ENCODE results near the gene LSMEM2.
A peak's percentile ranks its signal among the peaks of the same experiment; 100 is the strongest.

LSMEM2 gene

GRCh38 chr3:50286322-50287227, 7.7 kb downstream of the LSMEM2 start:
- CTCF ChIA-PET = no interaction called here
- Mint-ChIP-seq H3K27me3 (no peaks in the 10 kb centered on the region), H3K36me3 (peaks cover 15% of the 10 kb centered on the region), H3K4me1 (peaks cover 11% of the 10 kb centered on the region), H3K9me3 (no peaks in the 10 kb centered on the region), H3K27ac (no peak overlapping the region), H3K4me3 (no peak overlapping the region)
- no peak for DNase-seq

- CTCF ChIA-PET = no interaction called here
- Mint-ChIP-seq H3K27me3 (no peaks in the 10 kb centered on the region), H3K4me1 (peaks cover 12% of the 10 kb centered on the region), H3K36me3 (peaks cover 15% of the 10 kb centered on the region), H3K4me3 (no peak overlapping the region), H3K27ac (peak overlapping the region; percentile 14), H3K9me3 (no peaks in the 10 kb centered on the region)
- DNase-seq = no peak
Measured at GRCh38 chr3:50287262-50287661, 8.4 kb downstream of the LSMEM2 start.

GRCh38 chr3:50288387-50289007, 9.6 kb downstream of the LSMEM2 start:
- H3K4me1 Mint-ChIP-seq = peaks cover 24% of the 10 kb centered on the region
- H3K36me3 Mint-ChIP-seq = peaks cover 15% of the 10 kb centered on the region
- H3K4me3 Mint-ChIP-seq = no peak overlapping the region
- DNase-seq = no peak
- CTCF ChIA-PET = interaction anchor here (0.9 to 1.6 kb wide), 2 partner anchors 9 to 36 kb away, joined by 3 to 6 read pairs; partner anchors contain the start of gene LSMEM2
- H3K27me3 Mint-ChIP-seq = no peaks in the 10 kb centered on the region
- no peak overlapping the region for H3K27ac Mint-ChIP-seq
- no peaks in the 10 kb centered on the region for H3K9me3 Mint-ChIP-seq

- no peak for DNase-seq
- no peak overlapping the region for H3K4me3 Mint-ChIP-seq
- peaks cover 15% of the 10 kb centered on the region for H3K36me3 Mint-ChIP-seq
- CTCF ChIA-PET = interaction anchor here (1.6 kb wide), 1 partner anchor 10 kb away, joined by 6 read pairs; the partner anchor contains the start of gene LSMEM2
- no peaks in the 10 kb centered on the region for H3K9me3 Mint-ChIP-seq
- H3K4me1 Mint-ChIP-seq = peaks cover 26% of the 10 kb centered on the region
- H3K27me3 Mint-ChIP-seq = no peaks in the 10 kb centered on the region
- no peak overlapping the region for H3K27ac Mint-ChIP-seq
Measured at GRCh38 chr3:50289130-50289529, 10.2 kb downstream of the LSMEM2 start.

GRCh38 chr3:50290161-50290641, 11.3 kb downstream of the LSMEM2 start:
- no peak overlapping the region for H3K27ac Mint-ChIP-seq
- no peak for DNase-seq
- no peaks in the 10 kb centered on the region for H3K27me3 Mint-ChIP-seq
- CTCF ChIA-PET = no interaction called here
- no peaks in the 10 kb centered on the region for H3K9me3 Mint-ChIP-seq
- H3K36me3 Mint-ChIP-seq = peaks cover 15% of the 10 kb centered on the region
- peak overlapping the region; percentile 41 for H3K4me3 Mint-ChIP-seq
- H3K4me1 Mint-ChIP-seq = peaks cover 26% of the 10 kb centered on the region

GRCh38 chr3:50292159-50293078, 13.5 kb downstream of the LSMEM2 start, which contains the start of gene IFRD2:
Gene IFRD2, minus strand, starts transcription at chr3:50292429. Its CDS starts 155 bp downstream, at chr3:50292274.
- CTCF ChIA-PET = interaction anchor here (1.8 kb wide), 1 partner anchor 32 kb away, joined by 9 read pairs; no protein-coding TSS in a partner anchor
- H3K27ac Mint-ChIP-seq = peak within 1 kb of the TSS; percentile 95

GRCh38 chr3:50293079-50293801, 14.4 kb downstream of the LSMEM2 start:
- H3K36me3 Mint-ChIP-seq = peaks cover 15% of the 10 kb centered on the region
- no peak for DNase-seq
- H3K9me3 Mint-ChIP-seq = no peaks in the 10 kb centered on the region
- H3K27me3 Mint-ChIP-seq = no peaks in the 10 kb centered on the region
- peak overlapping the region; percentile 95 for H3K27ac Mint-ChIP-seq
- peaks cover 44% of the 10 kb centered on the region for H3K4me1 Mint-ChIP-seq
- CTCF ChIA-PET = interaction anchor here (1.3 to 1.8 kb wide), 2 partner anchors 26 to 31 kb away, joined by 3 to 9 read pairs; no protein-coding TSS in a partner anchor
- peak overlapping the region; percentile 79 for H3K4me3 Mint-ChIP-seq

More at GRCh38 chr3:50292159-50293078, 13.5 kb downstream of the LSMEM2 start, which contains the start of gene IFRD2:
- Mint-ChIP-seq H3K27me3 (no peaks in the 10 kb centered on the region), H3K36me3 (peaks cover 18% of the 10 kb centered on the region), H3K4me1 (peaks cover 36% of the 10 kb centered on the region), H3K4me3 (peak within 1 kb of the TSS; percentile 79), H3K9me3 (no peaks in the 10 kb centered on the region)
- peak; percentile 98 for DNase-seq

GRCh38 chr3:50294089-50294488, 15.2 kb downstream of the LSMEM2 start:
- Mint-ChIP-seq H3K4me1 (peaks cover 47% of the 10 kb centered on the region), H3K27me3 (no peaks in the 10 kb centered on the region), H3K27ac (no peak overlapping the region), H3K36me3 (peaks cover 11% of the 10 kb centered on the region), H3K9me3 (no peaks in the 10 kb centered on the region), H3K4me3 (no peak overlapping the region)
- DNase-seq = no peak
- CTCF ChIA-PET = interaction anchor here (1.3 kb wide), 1 partner anchor 25 kb away, joined by 3 read pairs; no protein-coding TSS in a partner anchor

GRCh38 chr3:50294492-50295403, 15.9 kb downstream of the LSMEM2 start:
- H3K36me3 Mint-ChIP-seq = peaks cover 9% of the 10 kb centered on the region
- H3K4me1 Mint-ChIP-seq = peaks cover 49% of the 10 kb centered on the region
- DNase-seq = no peak
- H3K9me3 Mint-ChIP-seq = no peaks in the 10 kb centered on the region
- H3K27me3 Mint-ChIP-seq = no peaks in the 10 kb centered on the region
- CTCF ChIA-PET = interaction anchor here (1.3 kb wide), 1 partner anchor 24 kb away, joined by 3 read pairs; no protein-coding TSS in a partner anchor
- no peak overlapping the region for H3K27ac Mint-ChIP-seq
- H3K4me3 Mint-ChIP-seq = no peak overlapping the region

- DNase-seq = no peak
- Mint-ChIP-seq H3K4me1 (peaks cover 54% of the 10 kb centered on the region), H3K4me3 (no peak overlapping the region), H3K36me3 (peaks cover 6% of the 10 kb centered on the region), H3K9me3 (no peaks in the 10 kb centered on the region), H3K27me3 (no peaks in the 10 kb centered on the region), H3K27ac (no peak overlapping the region)
- CTCF ChIA-PET = no interaction called here
Measured at GRCh38 chr3:50295553-50296431, 16.9 kb downstream of the LSMEM2 start.

GRCh38 chr3:50296721-50297383, 18.0 kb downstream of the LSMEM2 start:
- Mint-ChIP-seq H3K4me3 (peak overlapping the region; percentile 51), H3K9me3 (no peaks in the 10 kb centered on the region), H3K27me3 (no peaks in the 10 kb centered on the region), H3K36me3 (peaks cover 5% of the 10 kb centered on the region), H3K4me1 (peaks cover 51% of the 10 kb centered on the region), H3K27ac (no peak overlapping the region)
- CTCF ChIA-PET = interaction anchor here (1.4 to 3.8 kb wide), 2 partner anchors 28 to 40 kb away, joined by 4 to 20 read pairs; no protein-coding TSS in a partner anchor
- DNase-seq = no peak

Measured in activated naive CD4-positive, alpha-beta T cell treated with anti-CD3 and anti-CD28 coated beads, Interleukin-2, amount 10 ng/mL, durations not matched to agents 7 days and 5 days (primary cell).